ENCODE measurements around the gene MLEC. TPM values are rescaled to one million over a fixed set of nuclear protein-coding genes. Genes with fewer than 3 reads are reported as not detected.

Gene MLEC
- total and polyA plus RNA-seq, 2 of the 13 experiments (the other 11 are each of a cell fraction or from before 2014, with no cell fraction given) = 49.8 to 156 TPM

DNA sequence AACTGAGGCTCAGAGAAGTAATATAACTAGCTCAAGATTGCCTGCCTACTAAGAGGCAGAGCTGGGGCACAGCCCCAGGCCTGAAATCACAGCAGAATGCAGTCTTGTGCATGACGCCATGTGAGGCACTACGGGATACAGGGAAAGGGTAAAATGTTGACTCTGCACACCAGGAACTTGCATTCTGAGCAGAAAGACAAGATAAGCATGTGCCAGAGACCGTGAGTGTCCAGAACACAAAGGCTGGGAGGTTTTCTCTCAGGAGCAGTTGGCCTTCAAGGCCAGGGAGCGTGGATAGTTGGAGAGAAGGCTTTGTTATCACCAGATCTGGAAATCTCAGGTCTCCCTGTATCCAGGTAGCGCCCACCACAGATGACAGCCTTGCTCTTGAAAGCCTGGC, 23.2 kb upstream of the MLEC start (continued):
- no peak for TF ChIP-seq ZNF343 (CRISPR knock-in tag; IDR thresholded peaks at IDR 0.05)
- TF ChIP-seq, protein P1, sequence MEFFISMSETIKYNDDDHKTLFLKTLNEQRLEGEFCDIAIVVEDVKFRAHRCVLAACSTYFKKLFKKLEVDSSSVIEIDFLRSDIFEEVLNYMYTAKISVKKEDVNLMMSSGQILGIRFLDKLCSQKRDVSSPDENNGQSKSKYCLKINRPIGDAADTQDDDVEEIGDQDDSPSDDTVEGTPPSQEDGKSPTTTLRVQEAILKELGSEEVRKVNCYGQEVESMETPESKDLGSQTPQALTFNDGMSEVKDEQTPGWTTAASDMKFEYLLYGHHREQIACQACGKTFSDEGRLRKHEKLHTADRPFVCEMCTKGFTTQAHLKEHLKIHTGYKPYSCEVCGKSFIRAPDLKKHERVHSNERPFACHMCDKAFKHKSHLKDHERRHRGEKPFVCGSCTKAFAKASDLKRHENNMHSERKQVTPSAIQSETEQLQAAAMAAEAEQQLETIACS (CRISPR knock-in tag; IDR thresholded peaks at IDR 0.05) = no peak
- TF ChIP-seq, protein P2, sequence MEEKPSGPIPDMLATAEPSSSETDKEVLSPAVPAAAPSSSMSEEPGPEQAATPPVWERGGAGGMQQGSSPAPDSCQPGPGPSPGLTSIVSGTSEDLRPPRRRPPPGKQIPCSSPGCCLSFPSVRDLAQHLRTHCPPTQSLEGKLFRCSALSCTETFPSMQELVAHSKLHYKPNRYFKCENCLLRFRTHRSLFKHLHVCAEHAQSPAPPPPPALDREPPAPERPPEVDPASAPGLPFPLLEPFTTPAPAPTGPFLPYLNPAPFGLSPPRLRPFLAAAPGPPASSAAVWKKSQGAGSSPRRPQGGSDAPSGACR (CRISPR knock-in tag; IDR thresholded peaks at IDR 0.05) = no peak
- no peak for TF ChIP-seq KDM6A (CRISPR knock-in tag; IDR thresholded peaks at IDR 0.05; ENCODE audit: low read depth)
- TF ChIP-seq, protein P3, sequence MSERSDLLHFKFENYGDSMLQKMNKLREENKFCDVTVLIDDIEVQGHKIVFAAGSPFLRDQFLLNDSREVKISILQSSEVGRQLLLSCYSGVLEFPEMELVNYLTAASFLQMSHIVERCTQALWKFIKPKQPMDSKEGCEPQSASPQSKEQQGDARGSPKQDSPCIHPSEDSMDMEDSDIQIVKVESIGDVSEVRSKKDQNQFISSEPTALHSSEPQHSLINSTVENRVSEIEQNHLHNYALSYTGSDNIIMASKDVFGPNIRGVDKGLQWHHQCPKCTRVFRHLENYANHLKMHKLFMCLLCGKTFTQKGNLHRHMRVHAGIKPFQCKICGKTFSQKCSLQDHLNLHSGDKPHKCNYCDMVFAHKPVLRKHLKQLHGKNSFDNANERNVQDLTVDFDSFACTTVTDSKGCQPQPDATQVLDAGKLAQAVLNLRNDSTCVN (CRISPR knock-in tag; IDR thresholded peaks at IDR 0.05; ENCODE audit: borderline replicate concordance) = no peak
- TF ChIP-seq NCOA1 (CRISPR knock-in tag; IDR thresholded peaks at IDR 0.05) = no peak
- no peak for TF ChIP-seq ZNF660 (CRISPR knock-in tag; IDR thresholded peaks at IDR 0.05; ENCODE audit: borderline replicate concordance, low read depth)

DNA sequence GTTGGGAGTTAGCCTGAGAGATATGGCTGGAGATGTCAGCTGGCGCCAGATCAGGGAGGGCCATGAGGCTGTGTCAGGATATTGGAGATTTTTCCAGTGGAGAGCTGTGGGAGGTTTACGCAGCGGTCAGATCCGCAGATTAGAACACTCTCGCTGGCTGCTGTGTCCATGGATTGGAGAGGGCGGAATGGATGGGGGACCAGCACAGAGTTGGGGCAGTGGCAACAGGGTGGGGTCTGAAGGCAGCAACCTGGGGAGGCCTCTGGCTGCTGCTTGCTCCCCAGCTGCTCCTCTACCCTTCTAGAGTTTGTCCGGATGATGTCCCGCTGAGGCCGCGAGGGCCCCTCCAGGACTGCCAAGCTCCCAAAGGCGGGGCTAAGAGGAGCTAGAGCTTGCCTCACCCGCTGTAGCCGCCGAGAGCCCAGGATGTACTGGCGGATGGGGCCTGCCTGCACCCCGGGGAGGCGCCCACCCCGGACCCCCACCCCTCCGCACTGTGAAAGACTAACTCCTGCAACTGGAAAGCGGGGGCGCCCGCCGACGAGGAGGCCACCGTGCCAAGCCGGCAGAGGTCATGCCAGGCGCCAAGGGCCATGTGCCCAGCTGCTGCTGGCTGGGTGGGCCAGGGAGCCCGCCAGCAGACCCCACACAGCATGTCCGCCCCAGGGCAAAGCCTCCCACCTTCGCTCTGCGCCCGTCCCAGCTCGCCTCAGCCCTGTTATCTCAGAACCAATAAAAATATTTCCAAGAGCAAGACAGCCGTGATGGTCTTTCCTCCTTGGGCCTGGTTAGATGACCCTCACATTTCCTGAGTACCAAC, 20.2 kb upstream of the MLEC start:
- TF ChIP-seq RFX5 (IDR thresholded peaks at IDR 0.05; ENCODE audit: low read depth, low read length) = no peak
- TF ChIP-seq SRSF4 (IDR thresholded peaks at IDR 0.05; ENCODE audit: low read depth, low read length, poor library complexity, severe bottlenecking) = no peak
- no peak for TF ChIP-seq RBFOX2 (IDR thresholded peaks at IDR 0.05; ENCODE audit: low read depth, low read length)
- Histone ChIP-seq H4K20me1 (ENCODE audit: insufficient read depth, low read length) (no peaks in the 10 kb centered on the region), H2AFZ (ENCODE audit: low read length) (no peak overlapping the region), H3K27ac (ENCODE audit: extremely low read length, insufficient read depth, low read length) (no peak overlapping the region), H3K9ac (ENCODE audit: insufficient read depth, low read depth, low read length) (no peak overlapping the region), H3K36me3 (replicated peaks in 1 of 2; ENCODE audit: control insufficient read depth in 1 of 2, insufficient read depth in 2 of 2, low read length in 2 of 2) (no peaks in the 10 kb centered on the region), H3K4me2 (ENCODE audit: low read depth, low read length) (no peak overlapping the region), H3K27me3 (ENCODE audit: control insufficient read depth in 1 of 2, insufficient read depth in 2 of 2, low read length in 2 of 2) (peaks cover 3 to 17% of the 10 kb centered on the region in 2 experiments; a peak in 1 of 5 replicates), H3K4me3 (replicated peaks in 1 of 3; ENCODE audit: insufficient read depth in 1 of 3, low read depth in 2 of 3, low read length in 3 of 3) (no peak overlapping the region), H3K4me1 (ENCODE audit: insufficient read depth, low read length) (no peaks in the 10 kb centered on the region), H3K9me3 (ENCODE audit: low read length) (no peaks in the 10 kb centered on the region), H3K79me2 (ENCODE audit: insufficient read depth, low read length) (no peaks in the 10 kb centered on the region)
- ATAC-seq = no peak
- in situ Hi-C loops (cut with HindIII; ENCODE audit: extremely low pct_ligation_motif_present, low pct_unique_long_range_greater_than_20kb) = no loop called here
- intact Hi-C loops (cut with micrococcal nuclease; ENCODE audit: unreplicated experiment) = no loop called here
- DNase-seq (ENCODE audit: low spot score) = no peak
- CTCF ChIA-PET (ENCODE audit: low intra/inter-chr PET ratio, low total read pairs) = no interaction called here
- FAIRE-seq = no peak
- 52% methylated on average over 12 of the region's 34 CpGs for WGBS (ENCODE audit: low lambda C conversion rate)
- POLR2A ChIA-PET = no interaction called here
- no TSS peak for BruUV-seq (replicated peaks)
